ENCODE data around the gene ADGRL3. TPM values are rescaled to one million over a fixed set of nuclear protein-coding genes. Genes with fewer than 3 reads are reported as not detected.

ADGRL3 gene
- total RNA-seq, 2 experiments from 2014 or later: not detected

DNA sequence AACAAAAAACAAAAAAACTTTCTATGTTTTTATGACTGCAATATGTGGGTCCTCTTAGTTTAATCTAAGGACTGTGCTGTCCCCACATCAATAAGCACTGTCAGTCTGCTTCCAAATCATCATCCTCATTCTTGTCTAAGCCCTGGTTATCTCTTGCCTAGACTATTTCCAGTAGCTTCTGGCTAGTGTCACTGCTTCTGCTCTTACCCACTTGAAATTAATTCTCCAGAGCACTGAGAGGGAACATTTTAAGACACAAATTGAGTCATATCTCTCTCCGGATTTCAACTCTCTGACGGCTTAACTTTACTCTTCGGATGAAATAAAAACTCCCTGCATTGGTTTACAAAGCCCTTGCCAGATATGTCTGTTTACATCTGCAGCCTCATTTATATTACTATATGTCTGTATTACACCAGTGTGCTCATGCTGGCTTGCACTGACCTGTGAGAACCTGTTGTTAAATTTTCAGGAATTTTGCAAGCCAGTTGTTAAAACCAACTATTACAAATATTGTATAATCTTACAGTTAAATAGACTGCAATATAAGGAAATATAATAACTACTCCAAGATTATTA is 345.9 kb downstream of the ADGRL3 start:
- ChIA-PET POLR2A (no interaction called here), CTCF (no interaction called here)
- no peak overlapping the region for H3K27ac Mint-ChIP-seq
- TF ChIP-seq CTCF (IDR thresholded peaks at IDR 0.05): no peak
- H3K4me1 Mint-ChIP-seq (ENCODE audit: low read depth): no peaks in the 10 kb centered on the region
- no peak overlapping the region for H3K4me3 Mint-ChIP-seq
- no peaks in the 10 kb centered on the region for H3K27me3 Mint-ChIP-seq
- ATAC-seq (no peak), DNase-seq (no peak)
- no peaks in the 10 kb centered on the region for H3K36me3 Mint-ChIP-seq (ENCODE audit: low read depth)
- intact Hi-C loops (cut with micrococcal nuclease): no loop called here
- peaks cover 13% of the 10 kb centered on the region for H3K9me3 Mint-ChIP-seq

- intact Hi-C loops (cut with micrococcal nuclease): no loop called here
- Mint-ChIP-seq H3K27ac (no peak overlapping the region), H3K4me3 (no peak overlapping the region), H3K4me1 (ENCODE audit: low read depth) (no peaks in the 10 kb centered on the region), H3K9me3 (peaks cover 12% of the 10 kb centered on the region), H3K36me3 (ENCODE audit: low read depth) (no peaks in the 10 kb centered on the region), H3K27me3 (no peaks in the 10 kb centered on the region)
- DNase-seq (no peak), ATAC-seq (no peak)
- POLR2A ChIA-PET: no interaction called here
- no peak for TF ChIP-seq CTCF (IDR thresholded peaks at IDR 0.05)
- CTCF ChIA-PET: no interaction called here
These were observed 349.2 kb downstream of the ADGRL3 start for GRCh38 chr4:61549336-61549735.

- DNase-seq (no peak), ATAC-seq (no peak)
- no peak overlapping the region for H3K4me3 Mint-ChIP-seq
- H3K4me1 Mint-ChIP-seq (ENCODE audit: low read depth): no peaks in the 10 kb centered on the region
- no peaks in the 10 kb centered on the region for H3K36me3 Mint-ChIP-seq (ENCODE audit: low read depth)
- CTCF ChIA-PET: no interaction called here
- peaks cover 4% of the 10 kb centered on the region for H3K9me3 Mint-ChIP-seq
- POLR2A ChIA-PET: no interaction called here
- H3K27ac Mint-ChIP-seq: no peak overlapping the region
- no peaks in the 10 kb centered on the region for H3K27me3 Mint-ChIP-seq
- TF ChIP-seq CTCF (IDR thresholded peaks at IDR 0.05): no peak
- intact Hi-C loops (cut with micrococcal nuclease): no loop called here
These were observed 353.5 kb downstream of the ADGRL3 start for GRCh38 chr4:61553557-61554125.

- no peak for TF ChIP-seq CTCF (IDR thresholded peaks at IDR 0.05)
- Mint-ChIP-seq H3K27me3 (no peaks in the 10 kb centered on the region), H3K36me3 (ENCODE audit: low read depth) (no peaks in the 10 kb centered on the region), H3K9me3 (peaks cover 3% of the 10 kb centered on the region), H3K27ac (no peak overlapping the region), H3K4me3 (no peak overlapping the region), H3K4me1 (ENCODE audit: low read depth) (no peaks in the 10 kb centered on the region)
- ChIA-PET CTCF (no interaction called here), POLR2A (no interaction called here)
- intact Hi-C loops (cut with micrococcal nuclease): no loop called here
- no peak for DNase-seq
- ATAC-seq: no peak
These were observed 355.7 kb downstream of the ADGRL3 start for GRCh38 chr4:61555789-61556188.

- Mint-ChIP-seq H3K4me3 (no peak overlapping the region), H3K27ac (no peak overlapping the region), H3K27me3 (no peaks in the 10 kb centered on the region), H3K36me3 (ENCODE audit: low read depth) (no peaks in the 10 kb centered on the region), H3K4me1 (ENCODE audit: low read depth) (no peaks in the 10 kb centered on the region), H3K9me3 (peaks cover 3% of the 10 kb centered on the region)
- ChIA-PET CTCF (no interaction called here), POLR2A (no interaction called here)
- TF ChIP-seq CTCF (IDR thresholded peaks at IDR 0.05): no peak
- intact Hi-C loops (cut with micrococcal nuclease): no loop called here
- no peak for ATAC-seq
- DNase-seq: no peak
These were observed 356.2 kb downstream of the ADGRL3 start for GRCh38 chr4:61556277-61556676.
